H1 (cell line): ENCODE measurements around the gene SEMA3E. TPM values are rescaled to one million over a fixed set of nuclear protein-coding genes. Genes with fewer than 3 reads are reported as not detected.

Experiments
- CTCF ChIA-PET: fragments of 300-600 bp; sonication (Branson Sonifier 250); formaldehyde crosslinking; loops from one replicate; lab custom pipeline; 2021; ENCODE audit not compliant: partially characterized antibody; lab: Charles Lee
- POLR2A ChIA-PET: fragments of 300-600 bp; sonication (Branson Sonifier 250); formaldehyde crosslinking; loops from one replicate; lab custom pipeline; 2021; ENCODE audit warnings: inconsistent platforms; ENCODE audit not compliant: partially characterized antibody; lab: Charles Lee
- DNase-seq, 2 experiments: peaks; one replicate each; pipeline versions ENCODE4 v3.0.0 to v3.0.0-alpha.2; 2010 to 2022; ENCODE audit warnings: low spot score in 2 of 2, low read depth in 1 of 2, mixed read lengths in 1 of 2
- FAIRE-seq: peaks from 2 replicates; lab custom pipeline; 2011; peaks lifted over from hg19 to GRCh38; lab: Jason Lieb, UNC
- H2AFZ ChIP-seq: 2 replicates; pipeline ENCODE4 v1.8.1; 2012; ENCODE audit warnings: low read length, inconsistent platforms
- H2AK5ac ChIP-seq: 2 replicates; pipeline ENCODE4 v1.6.1; 2013; ENCODE audit warnings: low read depth, low read length
- H2BK120ac ChIP-seq: replicated peaks from 2 replicates; pipeline ENCODE3; 2013; ENCODE audit warnings: low read depth, low read length, inconsistent platforms
- H2BK12ac ChIP-seq: 2 replicates; pipeline ENCODE4 v1.6.1; 2013; ENCODE audit warnings: low read depth, low read length
- H2BK15ac ChIP-seq: 2 replicates; pipeline ENCODE4 v1.6.1; 2013; ENCODE audit warnings: low read length
- H2BK20ac ChIP-seq: 2 replicates; pipeline ENCODE4 v1.6.1; 2013; ENCODE audit warnings: low read length
- H2BK5ac ChIP-seq: 2 replicates; pipeline ENCODE4 v1.6.1; 2013; ENCODE audit warnings: low read depth, low read length
- H3K14ac ChIP-seq: 2 replicates; pipeline ENCODE4 v1.6.1; 2013; ENCODE audit warnings: inconsistent platforms; ENCODE audit not compliant: insufficient read length
- H3K18ac ChIP-seq: 2 replicates; pipeline ENCODE4 v1.6.1; 2013; ENCODE audit warnings: low read length; ENCODE audit errors: extremely low read depth
- H3K23ac ChIP-seq: 2 replicates; pipeline ENCODE4 v1.6.1; 2013; ENCODE audit warnings: inconsistent platforms; ENCODE audit not compliant: insufficient read length
- H3K23me2 ChIP-seq: 2 replicates; pipeline ENCODE4 v1.6.1; 2013; ENCODE audit warnings: low read depth, low read length
- H3K27ac ChIP-seq: 2 replicates; pipeline ENCODE4 v1.6.1; 2011; ENCODE audit warnings: low read depth, low read length, inconsistent platforms
- H3K27me3 ChIP-seq, 4 experiments: replicated peaks in 1 of 4; 1 replicate in 1 of 4; 2 replicates in 3 of 4; pipeline versions ENCODE4 v1.6.1 to v1.8.1; 2011 to 2013; ENCODE audit warnings: low read length in 3 of 4, mild to moderate bottlenecking in 3 of 4, inconsistent platforms in 2 of 4, mixed read lengths in 2 of 4, moderate library complexity in 1 of 4; ENCODE audit not compliant: control insufficient read depth in 3 of 4, insufficient read depth in 3 of 4; ENCODE audit errors: extremely low read depth in 1 of 4
- H3K36me3 ChIP-seq, 4 experiments: 2 replicates each; pipeline versions ENCODE4 v1.6.1 to v1.8.1; 2011 to 2013; ENCODE audit warnings: mild to moderate bottlenecking in 4 of 4, low read length in 3 of 4, moderate library complexity in 2 of 4, control low read depth in 1 of 4, inconsistent platforms in 1 of 4; ENCODE audit not compliant: insufficient read depth in 4 of 4, control insufficient read depth in 2 of 4
- H3K4ac ChIP-seq: replicated peaks from 2 replicates; pipeline ENCODE3; 2013; ENCODE audit warnings: low read length, low read depth, mixed read lengths, inconsistent platforms; ENCODE audit not compliant: insufficient read length
- H3K4me1 ChIP-seq, 4 experiments: replicated peaks in 1 of 4; 1 replicate in 1 of 4; 2 replicates in 3 of 4; pipeline versions ENCODE4 v1.6.1 to v1.8.1; 2011 to 2013; ENCODE audit warnings: low read length in 3 of 4, inconsistent platforms in 2 of 4, mixed read lengths in 1 of 4; ENCODE audit not compliant: insufficient read depth in 4 of 4, control insufficient read depth in 3 of 4
- H3K4me2 ChIP-seq, 2 experiments: 2 replicates each; pipeline versions ENCODE4 v1.6.1 to v1.8.1; 2011 to 2013; ENCODE audit warnings: low read depth in 2 of 2, low read length in 2 of 2, control low read depth in 1 of 2, inconsistent platforms in 1 of 2, mild to moderate bottlenecking in 1 of 2; ENCODE audit not compliant: insufficient read depth in 1 of 2
- H3K4me3 ChIP-seq, 4 experiments: fragments of 200-600, 300-600 bp in 1 of 4; sonication (generic), shearing (Covaris generic), sonication (Bioruptor Twin) in 1 of 4; 2 replicates each; pipeline versions ENCODE4 v1.5.1 to v1.8.1; 2011 to 2016; ENCODE audit warnings: low read length in 4 of 4, low read depth in 3 of 4, control low read depth in 2 of 4, inconsistent platforms in 2 of 4, mild to moderate bottlenecking in 2 of 4, mixed read lengths in 1 of 4, moderate library complexity in 1 of 4; ENCODE audit not compliant: insufficient read depth in 2 of 4; ENCODE audit errors: extremely low read depth in 1 of 4
- H3K56ac ChIP-seq: replicated peaks from 2 replicates; pipeline ENCODE3; 2013; ENCODE audit warnings: low read depth, mild to moderate bottlenecking, mixed read lengths, low read length, inconsistent platforms; ENCODE audit not compliant: insufficient read length
- H3K79me1 ChIP-seq: 2 replicates; pipeline ENCODE4 v1.6.1; 2013; ENCODE audit warnings: low read depth, low read length, control low read depth
- H3K79me2 ChIP-seq, 2 experiments: 2 replicates each; pipeline versions ENCODE4 v1.6.1 to v1.8.1; 2012 to 2013; ENCODE audit warnings: low read length in 2 of 2, mild to moderate bottlenecking in 2 of 2, inconsistent platforms in 1 of 2; ENCODE audit not compliant: insufficient read depth in 2 of 2, control insufficient read depth in 1 of 2
- H3K9ac ChIP-seq, 4 experiments: replicated peaks in 1 of 4; 1 replicate in 1 of 4; 2 replicates in 3 of 4; pipeline versions ENCODE4 v1.6.1 to v1.8.1; 2011 to 2013; ENCODE audit warnings: low read depth in 3 of 4, low read length in 3 of 4, control low read depth in 2 of 4, mild to moderate bottlenecking in 2 of 4, moderate library complexity in 2 of 4, inconsistent platforms in 1 of 4; ENCODE audit errors: extremely low read depth in 1 of 4
- H3K9me3 ChIP-seq, 2 experiments: 2 replicates each; pipeline versions ENCODE4 v1.6.1 to v1.8.1; 2012 to 2013; ENCODE audit warnings: mild to moderate bottlenecking in 2 of 2, moderate library complexity in 2 of 2, control low read depth in 1 of 2, inconsistent platforms in 1 of 2, low read depth in 1 of 2, low read length in 1 of 2, mixed read lengths in 1 of 2; ENCODE audit not compliant: insufficient read depth in 2 of 2
- H4K20me1 ChIP-seq, 2 experiments: replicated peaks in 1 of 2; 2 replicates each; pipeline versions ENCODE3 to v1.8.1; 2011 to 2013; ENCODE audit warnings: inconsistent platforms in 2 of 2, low read length in 2 of 2, mild to moderate bottlenecking in 1 of 2; ENCODE audit not compliant: insufficient read depth in 2 of 2, control insufficient read depth in 1 of 2
- H4K5ac ChIP-seq: 2 replicates; pipeline ENCODE4 v1.6.1; 2013; ENCODE audit warnings: low read length, low read depth, mixed read lengths, inconsistent platforms; ENCODE audit not compliant: insufficient read length
- H4K8ac ChIP-seq: 2 replicates; pipeline ENCODE4 v1.8.0; 2013; ENCODE audit warnings: mild to moderate bottlenecking, moderate library complexity, low read length, inconsistent platforms; ENCODE audit not compliant: insufficient read depth; ENCODE audit errors: extremely low read depth
- H4K91ac ChIP-seq: replicated peaks from 2 replicates; pipeline ENCODE3; 2013; ENCODE audit warnings: low read length, mixed read lengths, inconsistent platforms; ENCODE audit not compliant: insufficient read length
- CBX5 ChIP-seq: fragments of 300-800, 300-1000 bp; sonication (generic); IDR thresholded peaks from 2 replicates; pipeline ENCODE4 v1.7.1; 2016; ENCODE audit warnings: antibody characterized with exemption, low read length, low read depth
- CHD1 ChIP-seq: IDR thresholded peaks from 2 replicates; pipeline ENCODE4 v1.6.1; 2012; ENCODE audit warnings: low read depth, low read length, improper control_type of control experiment
- CTBP2 ChIP-seq: IDR thresholded peaks from 2 replicates; pipeline ENCODE4 v1.7.0; 2011; ENCODE audit warnings: borderline replicate concordance, mild to moderate bottlenecking, moderate library complexity, mixed read lengths, low read length; ENCODE audit not compliant: insufficient read depth, insufficient read length
- GABPA ChIP-seq: IDR thresholded peaks from 2 replicates; pipeline ENCODE4 v1.6.1; 2011; ENCODE audit warnings: mild to moderate bottlenecking, low read length, moderate library complexity, borderline replicate concordance; ENCODE audit not compliant: insufficient read depth
- RNF2 ChIP-seq: fragments of 200-900, 300-1000 bp; sonication (generic); IDR thresholded peaks from 2 replicates; pipeline ENCODE4 v1.7.1; 2016; ENCODE audit warnings: borderline replicate concordance, low read depth, mild to moderate bottlenecking, antibody characterized with exemption, low read length; ENCODE audit not compliant: poor library complexity, severe bottlenecking; ENCODE audit errors: missing control alignments
- SIRT6 ChIP-seq: IDR thresholded peaks from one replicate; pipeline ENCODE4 v1.7.1; 2012; ENCODE audit warnings: low read length, inconsistent platforms
- SP1 ChIP-seq: IDR thresholded peaks from 2 replicates; pipeline ENCODE4 v1.6.1; 2011; ENCODE audit warnings: low read depth, low read length
- TCF12 ChIP-seq: IDR thresholded peaks from 2 replicates; pipeline ENCODE4 v1.6.1; 2011; ENCODE audit warnings: low read depth, mild to moderate bottlenecking, low read length
- YY1 ChIP-seq: IDR thresholded peaks from 2 replicates; pipeline ENCODE4 v1.6.1; 2011; ENCODE audit warnings: low read depth, mild to moderate bottlenecking, low read length
- ZNF274 ChIP-seq: IDR thresholded peaks from 2 replicates; pipeline ENCODE4 v1.7.0; 2012; ENCODE audit warnings: low read length, borderline replicate concordance; ENCODE audit errors: extremely low read depth
- WGBS, 2 experiments: shearing (Covaris generic) in 1 of 2; methylation state at CpG; one replicate each; pipeline versions ENCODE4 v1.1.6 to v1.1.7; 2013 to 2015; ENCODE audit warnings: low lambda C conversion rate in 2 of 2, mixed read lengths in 2 of 2, inconsistent platforms in 1 of 2, low coverage in 1 of 2, missing lambda C conversion rate in 1 of 2; ENCODE audit not compliant: insufficient replicate concordance in 2 of 2, insufficient coverage in 1 of 2, insufficient read length in 1 of 2; ENCODE audit errors: extremely low coverage in 1 of 2, missing lambda C conversion rate in 1 of 2; 5-methylcytosine and 5-hydroxymethylcytosine counted together
- polyA plus RNA-seq, 7 experiments: library from polyadenylated mRNA; depleted of rRNA in 3 of 7; stranded (reverse) in 5 of 7; unstranded in 2 of 7; fragments of >200 nt in 5 of 7; fragments of 200-250 nt in 2 of 7; gene quantifications; 1 replicate in 5 of 7; 2 replicates in 1 of 7; 4 replicates in 1 of 7; pipeline versions ENCODE4 v1.2.1 to v1.2.3, GENCODE V29; 2011 to 2013; ENCODE audit warnings: missing spikeins in 2 of 7, mixed read lengths in 2 of 7
- total RNA-seq: library from RNA; stranded (reverse); fragmentation: NEBNext Ultra II Directional; extraction: Animal tissue kit (Norgen Biotek cat#: 25700); gene quantifications from 2 replicates; pipeline ENCODE4 v1.2.1, GENCODE V29; 2021
- TF ChIP-seq, protein P1 (sequence below): IDR thresholded peaks from 2 replicates; pipeline ENCODE4 v1.6.1; 2012; ENCODE audit warnings: low read length, inconsistent platforms
- TF ChIP-seq, protein P2 (sequence below): IDR thresholded peaks from 2 replicates; pipeline ENCODE4 v1.6.1; 2012; ENCODE audit warnings: inconsistent platforms

Gene SEMA3E
- total and polyA plus RNA-seq, 2 of the 8 experiments (the other 6 are each of a cell fraction or from before 2014, with no cell fraction given): 0.93 to 0.94 TPM

GRCh38 chr7:83559887-83560286, 89.1 kb downstream of the SEMA3E start:
- H3K14ac ChIP-seq: no peak overlapping the region
- no peak for TF ChIP-seq GABPA
- no peak for TF ChIP-seq SP1
- TF ChIP-seq, protein P1, sequence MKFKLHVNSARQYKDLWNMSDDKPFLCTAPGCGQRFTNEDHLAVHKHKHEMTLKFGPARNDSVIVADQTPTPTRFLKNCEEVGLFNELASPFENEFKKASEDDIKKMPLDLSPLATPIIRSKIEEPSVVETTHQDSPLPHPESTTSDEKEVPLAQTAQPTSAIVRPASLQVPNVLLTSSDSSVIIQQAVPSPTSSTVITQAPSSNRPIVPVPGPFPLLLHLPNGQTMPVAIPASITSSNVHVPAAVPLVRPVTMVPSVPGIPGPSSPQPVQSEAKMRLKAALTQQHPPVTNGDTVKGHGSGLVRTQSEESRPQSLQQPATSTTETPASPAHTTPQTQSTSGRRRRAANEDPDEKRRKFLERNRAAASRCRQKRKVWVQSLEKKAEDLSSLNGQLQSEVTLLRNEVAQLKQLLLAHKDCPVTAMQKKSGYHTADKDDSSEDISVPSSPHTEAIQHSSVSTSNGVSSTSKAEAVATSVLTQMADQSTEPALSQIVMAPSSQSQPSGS: no peak
- TF ChIP-seq, protein P2, sequence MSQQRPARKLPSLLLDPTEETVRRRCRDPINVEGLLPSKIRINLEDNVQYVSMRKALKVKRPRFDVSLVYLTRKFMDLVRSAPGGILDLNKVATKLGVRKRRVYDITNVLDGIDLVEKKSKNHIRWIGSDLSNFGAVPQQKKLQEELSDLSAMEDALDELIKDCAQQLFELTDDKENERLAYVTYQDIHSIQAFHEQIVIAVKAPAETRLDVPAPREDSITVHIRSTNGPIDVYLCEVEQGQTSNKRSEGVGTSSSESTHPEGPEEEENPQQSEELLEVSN: no peak
- TF ChIP-seq SIRT6: no peak
- no peak for TF ChIP-seq CHD1
- no peak for TF ChIP-seq CBX5
- no peak for TF ChIP-seq ZNF274
- no peak for TF ChIP-seq CTBP2
- no peak for TF ChIP-seq RNF2
- no peak for TF ChIP-seq TCF12
- no peak for TF ChIP-seq YY1

More at GRCh38 chr7:83559887-83560286, 89.1 kb downstream of the SEMA3E start:
- Histone ChIP-seq H3K4me1 (peaks cover 0 to 2% (median 0%) of the 10 kb centered on the region in 4 experiments; a peak in 2 of 7 replicates), H3K9ac (no peak overlapping the region), H3K9me3 (no peaks in the 10 kb centered on the region), H2AFZ (no peak overlapping the region), H3K4me2 (no peak overlapping the region), H3K56ac (no peak overlapping the region), H2BK12ac (no peak overlapping the region), H2BK15ac (no peak overlapping the region), H3K36me3 (no peaks in the 10 kb centered on the region), H2BK120ac (no peak overlapping the region), H4K20me1 (no peaks in the 10 kb centered on the region), H2BK5ac (no peak overlapping the region), H2AK5ac (no peak overlapping the region), H3K27me3 (no peaks in the 10 kb centered on the region), H2BK20ac (no peak overlapping the region), H4K5ac (no peak overlapping the region), H3K79me1 (no peaks in the 10 kb centered on the region), H3K23me2 (no peaks in the 10 kb centered on the region), H4K91ac (no peak overlapping the region), H3K27ac (no peak overlapping the region), H3K4me3 (no peak overlapping the region), H3K23ac (no peak overlapping the region), H3K18ac (no peak overlapping the region), H3K4ac (no peak overlapping the region), H3K79me2 (no peaks in the 10 kb centered on the region), H4K8ac (no peak overlapping the region)
- WGBS, 2 experiments: 92% methylated on average over 3 of the region's 3 CpGs; no CpG with 5 or more reads in 1 of the 2 experiments
- DNase-seq (no peak), FAIRE-seq (no peak)
- POLR2A ChIA-PET: no interaction called here
- CTCF ChIA-PET: no interaction called here
